Small intestine (tissue), 7 donors: ENCODE measurements around the gene FGFRL1. TPM values are rescaled to one million over a fixed set of nuclear protein-coding genes. Genes with fewer than 3 reads are reported as not detected.

Experiments used
- DNase-seq, 2 donors: peaks; one replicate each; pipeline versions ENCODE4 v3.0.0 to v3.0.0-alpha.2; 2013
- FAIRE-seq: peaks from 2 replicates; lab custom pipeline; 2012; peaks lifted over from hg19 to GRCh38; lab: Jason Lieb, UNC
- H3K27ac ChIP-seq, 3 donors: one replicate each; pipeline ENCODE4 v1.5.1; 2013; ENCODE audit warnings: low read length in 2 of 3, mild to moderate bottlenecking in 2 of 3, control low read depth in 1 of 3, inconsistent platforms in 1 of 3, low read depth in 1 of 3, moderate library complexity in 1 of 3
- H3K27me3 ChIP-seq, 3 donors: one replicate each; pipeline ENCODE4 v1.6.1; 2013; ENCODE audit warnings: low read length in 3 of 3, inconsistent platforms in 1 of 3; ENCODE audit not compliant: control insufficient read depth in 3 of 3, insufficient read depth in 3 of 3
- H3K36me3 ChIP-seq, 3 donors: one replicate each; pipeline ENCODE4 v1.6.1; 2013; ENCODE audit warnings: low read length in 3 of 3, inconsistent platforms in 1 of 3, low read depth in 1 of 3, mild to moderate bottlenecking in 1 of 3, moderate library complexity in 1 of 3; ENCODE audit not compliant: control insufficient read depth in 3 of 3, insufficient read depth in 2 of 3
- H3K4me1 ChIP-seq, 3 donors: one replicate each; pipeline ENCODE4 v1.6.1; 2013; ENCODE audit warnings: low read length in 2 of 3, inconsistent platforms in 1 of 3, low read depth in 1 of 3, mild to moderate bottlenecking in 1 of 3, moderate library complexity in 1 of 3; ENCODE audit not compliant: control insufficient read depth in 3 of 3, insufficient read depth in 2 of 3
- H3K4me3 ChIP-seq, 3 donors: one replicate each; pipeline ENCODE4 v1.5.1; 2013; ENCODE audit warnings: low read length in 3 of 3, control low read depth in 1 of 3, inconsistent platforms in 1 of 3, low read depth in 1 of 3, mild to moderate bottlenecking in 1 of 3, moderate library complexity in 1 of 3
- H3K9me3 ChIP-seq, 2 donors: one replicate each; pipeline ENCODE4 v1.6.1; 2013; ENCODE audit warnings: low read depth in 1 of 2, low read length in 1 of 2; ENCODE audit not compliant: control insufficient read depth in 2 of 2, insufficient read depth in 1 of 2
- WGBS, 3 donors: extraction: QIAGEN DNeasy Blood & Tissue Kit; methylation state at CpG; one replicate each; pipeline ENCODE4 v1.1.7; 2013; 5-methylcytosine and 5-hydroxymethylcytosine counted together
- polyA plus RNA-seq, 4 donors: library from polyadenylated mRNA; stranded (reverse) in 3 of 4; unstranded in 1 of 4; fragments of 200-250 nt in 3 of 4; fragments of 120-200 nt in 1 of 4; gene quantifications; one replicate each; pipeline versions ENCODE4 v1.2.1 to v1.2.3, GENCODE V29; 2013
- donor health status: healthy with polysubstance abuse.
- donor health status: control.
- donor health status: control.
- donor health status: Bipolar disorder and iron deficiency.
- donor health status: healthy.

FGFRL1 gene
- polyA plus RNA-seq, 4 donors = 1.8 to 10.9 (median 7.3) TPM

DNA sequence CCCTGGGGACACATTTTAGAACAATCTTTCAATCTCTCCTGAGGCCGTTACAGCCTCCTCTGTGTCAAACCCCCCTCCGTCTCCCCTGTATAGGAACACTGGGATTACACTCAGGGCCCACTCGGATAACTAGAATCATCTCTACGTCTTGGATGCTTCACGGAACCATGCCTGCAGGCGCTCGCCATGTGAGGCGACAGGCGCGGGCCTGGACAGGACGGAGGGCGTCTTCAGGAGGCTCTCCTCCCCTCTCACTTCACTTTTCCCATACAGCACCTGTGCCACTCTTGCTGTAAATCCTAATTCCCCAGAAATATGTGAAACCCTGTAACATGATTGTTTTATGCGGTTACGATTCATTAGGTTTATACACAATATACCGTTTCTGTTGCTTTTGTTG, 28.6 kb upstream of the FGFRL1 start:
- peaks cover 0 to 20% (median 7%) of the 10 kb centered on the region in 3 donors for H3K4me1 ChIP-seq
- H3K27me3 ChIP-seq = no peaks in the 10 kb centered on the region
- H3K9me3 ChIP-seq = no peaks in the 10 kb centered on the region
- no peak overlapping the region for H3K4me3 ChIP-seq
- WGBS, 3 donors = 94 to 98% (median 96%) methylated on average over 15 of the region's 15 CpGs
- H3K27ac ChIP-seq = no peak overlapping the region
- FAIRE-seq (no peak), DNase-seq (no peak)
- H3K36me3 ChIP-seq = peaks cover 0 to 2% (median 0%) of the 10 kb centered on the region in 3 donors

DNA sequence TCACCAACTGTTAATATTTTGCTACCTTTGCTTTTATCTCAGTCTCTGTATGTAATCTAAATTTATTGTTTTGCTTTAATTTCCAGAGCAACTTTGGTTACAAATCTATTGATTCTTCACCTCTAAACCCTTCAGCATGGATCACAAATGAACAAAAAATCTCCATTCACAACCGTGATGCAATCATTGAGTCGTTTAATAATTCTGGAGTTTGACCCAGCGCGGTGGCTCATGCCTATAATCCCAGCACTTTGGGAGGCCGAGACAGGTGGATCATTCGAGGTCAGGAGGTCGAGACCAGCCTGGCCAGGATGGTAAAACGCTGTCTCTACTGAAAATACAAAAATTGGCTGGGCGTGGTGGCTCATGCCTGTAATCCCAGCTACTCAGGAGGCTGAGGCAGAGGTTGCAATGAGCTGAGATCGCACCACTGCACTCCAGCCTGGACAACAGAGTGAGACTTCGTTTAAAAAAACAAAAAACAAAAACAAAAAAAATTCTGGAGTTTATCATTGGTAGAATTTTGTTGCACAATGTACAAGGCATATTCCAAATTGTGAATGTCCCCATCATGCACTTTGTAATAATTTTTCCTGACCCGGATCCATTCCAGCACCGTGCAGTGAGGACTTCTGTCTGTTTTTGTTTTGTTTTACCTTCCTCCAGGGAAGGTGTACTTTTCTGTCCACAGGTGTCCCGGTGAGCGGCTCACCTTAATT, 26.9 kb upstream of the FGFRL1 start:
- Histone ChIP-seq H3K27ac (no peak overlapping the region), H3K4me1 (peaks cover 0 to 20% (median 7%) of the 10 kb centered on the region in 3 donors), H3K36me3 (peaks cover 0 to 15% (median 0%) of the 10 kb centered on the region in 3 donors), H3K4me3 (peak overlapping the region in 1 of 3 donors; percentile 26), H3K27me3 (no peaks in the 10 kb centered on the region), H3K9me3 (no peaks in the 10 kb centered on the region)
- DNase-seq (peak in 1 of 2 donors; percentile 58), FAIRE-seq (no peak)
- WGBS, 3 donors = 16 to 65% (median 40%) methylated on average over 15 of the region's 15 CpGs

- Histone ChIP-seq H3K4me3 (peak overlapping the region in 1 of 3 donors; percentile 26), H3K27ac (no peak overlapping the region), H3K9me3 (no peaks in the 10 kb centered on the region), H3K27me3 (no peaks in the 10 kb centered on the region), H3K36me3 (peaks cover 0 to 23% (median 3%) of the 10 kb centered on the region in 3 donors), H3K4me1 (peaks cover 0 to 20% (median 7%) of the 10 kb centered on the region in 3 donors)
- FAIRE-seq = no peak
- DNase-seq = peak; percentile 77 to 85
- 19 to 34% (median 28%) methylated on average over 23 of the region's 23 CpGs for WGBS, 3 donors
These were observed 26.1 kb upstream of the FGFRL1 start for GRCh38 chr4:985123-985830.

DNA sequence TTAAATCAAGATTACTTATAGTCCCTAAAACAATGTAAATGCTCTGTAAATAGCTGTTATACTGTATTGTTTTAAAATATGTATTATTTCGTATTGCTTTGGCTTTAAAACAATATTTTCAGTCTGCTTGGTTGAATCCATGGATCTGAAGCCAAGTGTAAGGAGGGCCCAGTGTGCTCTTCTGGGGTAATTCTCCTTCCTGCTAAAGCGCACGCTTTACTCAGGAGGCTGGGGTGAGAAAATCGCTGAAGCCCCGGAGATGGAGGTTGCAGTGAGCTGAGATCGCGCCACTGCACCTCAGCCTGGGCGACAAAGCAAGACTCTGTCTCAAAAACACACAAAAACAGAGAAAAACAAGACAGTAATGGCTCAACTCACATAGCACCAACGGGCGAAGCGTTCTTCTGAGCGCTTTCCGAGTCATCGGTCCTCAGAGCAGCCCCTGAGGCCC, 25.0 kb upstream of the FGFRL1 start:
- H3K4me1 ChIP-seq = peaks cover 0 to 20% (median 7%) of the 10 kb centered on the region in 3 donors
- no peak for FAIRE-seq
- 2 to 3% (median 2%) methylated on average over 14 of the region's 14 CpGs for WGBS, 3 donors

GRCh38 chr4:986879-987623, 24.4 kb upstream of the FGFRL1 start, which contains the start of gene IDUA:
Gene IDUA, plus strand, starts transcription at chr4:987044. Its CDS starts 41 bp downstream, at chr4:987085.
- peak within 1 kb of the TSS; percentile 48 to 88 (median 65) for H3K4me3 ChIP-seq
- DNase-seq (peak; percentile 87 to 94), FAIRE-seq (no peak)
- WGBS, 3 donors = 1% methylated on average over 44 to 69 of the region's 69 CpGs
- no peaks in the 10 kb centered on the region for H3K27me3 ChIP-seq
- peak within 1 kb of the TSS; percentile 38 to 68 (median 57) for H3K27ac ChIP-seq
- peaks cover 3 to 40% (median 3%) of the 10 kb centered on the region in 3 donors for H3K36me3 ChIP-seq
- peaks cover 0 to 23% (median 7%) of the 10 kb centered on the region in 3 donors for H3K4me1 ChIP-seq
- no peaks in the 10 kb centered on the region for H3K9me3 ChIP-seq

More for the DNA sequence above, 25.0 kb upstream of the FGFRL1 start:
- Histone ChIP-seq H3K27me3 (no peaks in the 10 kb centered on the region), H3K36me3 (peaks cover 0 to 34% (median 3%) of the 10 kb centered on the region in 3 donors), H3K27ac (peak overlapping the region; percentile 36 to 68 (median 57)), H3K9me3 (no peaks in the 10 kb centered on the region), H3K4me3 (peak overlapping the region; percentile 48 to 88 (median 65))
- no peak for DNase-seq

- 40 to 72% (median 60%) methylated on average over 36 to 37 of the region's 37 CpGs for WGBS, 3 donors
- Histone ChIP-seq H3K27me3 (no peaks in the 10 kb centered on the region), H3K27ac (peak overlapping the region in 1 of 3 donors; percentile 38), H3K36me3 (peaks cover 3 to 41% (median 3%) of the 10 kb centered on the region in 3 donors), H3K9me3 (no peaks in the 10 kb centered on the region), H3K4me3 (peak overlapping the region; percentile 48 to 88 (median 65)), H3K4me1 (peaks cover 0 to 29% (median 7%) of the 10 kb centered on the region in 3 donors)
- no peak for FAIRE-seq
- DNase-seq = no peak
These were observed 23.6 kb upstream of the FGFRL1 start for GRCh38 chr4:987624-988513.
